CD4-positive, alpha-beta T cell treated with Interleukin-17A for 4 hours (primary cell): ENCODE data around the gene VWA8.

ENCODE experiments used
- DNase-seq: peaks from one replicate; pipeline ENCODE4 v3.0.0-alpha.2; 2020; ENCODE audit warnings: mixed read lengths

VWA8 gene

DNA sequence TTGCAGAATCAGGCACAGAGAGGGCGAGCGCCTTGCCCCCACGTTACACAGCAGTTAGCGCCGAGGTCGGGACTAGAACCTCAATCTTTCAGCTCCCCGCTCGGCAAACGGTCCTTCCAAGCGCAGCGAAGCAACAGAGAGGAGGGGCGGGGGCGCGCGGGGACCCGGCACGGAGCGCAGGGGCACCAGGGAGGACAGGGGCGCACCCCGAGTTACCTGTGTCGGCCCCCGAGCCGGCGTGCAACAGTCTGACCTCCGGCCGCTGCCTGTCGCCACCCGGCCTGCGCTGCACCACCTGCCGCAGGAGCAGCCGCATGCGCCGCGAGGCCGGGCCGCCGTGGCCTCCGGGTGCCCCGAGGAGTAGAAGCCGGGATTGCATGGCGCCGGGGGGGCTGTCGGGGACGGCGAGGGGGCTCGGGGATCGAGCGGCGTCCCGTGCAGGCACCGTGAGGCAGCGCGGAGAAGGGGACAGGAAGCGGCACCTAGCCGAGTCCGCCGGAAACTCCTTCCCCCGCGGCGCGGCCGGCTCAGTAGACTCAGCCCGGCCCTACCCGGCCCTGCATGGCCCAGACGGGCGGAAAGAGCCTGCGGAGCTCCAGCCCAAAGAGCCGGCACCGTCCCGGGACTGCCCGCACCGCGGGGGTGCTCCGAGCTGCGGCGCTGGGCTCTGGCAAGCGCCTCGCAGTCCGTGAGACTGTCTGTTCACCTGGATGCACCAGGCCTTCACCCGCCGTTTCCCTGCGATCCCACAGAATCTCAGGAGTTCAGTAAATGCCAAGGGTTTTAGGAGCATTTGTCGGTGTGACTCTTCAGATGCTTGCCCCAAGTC lies at the start of gene VWA8:
Gene VWA8, minus strand, starts transcription at position 473 of the 829 bp plus-strand sequence. Its CDS starts 94 bp downstream, at position 379.
- DNase-seq = peak; percentile 89

DNA sequence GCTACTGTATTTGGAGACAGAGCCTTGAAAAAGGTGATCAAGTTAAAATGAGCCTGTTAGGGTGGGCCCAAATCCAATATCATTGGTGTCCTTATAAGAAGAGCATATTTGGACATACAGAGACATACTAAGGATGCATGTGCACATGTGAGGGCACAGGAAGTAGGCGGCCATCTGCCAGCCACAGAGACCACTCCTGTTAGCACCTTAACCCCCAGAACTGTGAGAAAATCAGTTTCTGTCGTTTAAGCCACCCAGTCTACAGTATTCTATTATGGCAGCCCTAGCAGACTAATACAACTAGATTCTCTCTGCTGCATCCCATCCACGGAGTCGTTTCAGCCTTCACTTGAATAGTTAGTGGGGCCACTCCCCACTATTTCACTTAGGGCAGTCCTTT lies 48.1 kb upstream of the VWA8 start:
- no peak for DNase-seq

DNA sequence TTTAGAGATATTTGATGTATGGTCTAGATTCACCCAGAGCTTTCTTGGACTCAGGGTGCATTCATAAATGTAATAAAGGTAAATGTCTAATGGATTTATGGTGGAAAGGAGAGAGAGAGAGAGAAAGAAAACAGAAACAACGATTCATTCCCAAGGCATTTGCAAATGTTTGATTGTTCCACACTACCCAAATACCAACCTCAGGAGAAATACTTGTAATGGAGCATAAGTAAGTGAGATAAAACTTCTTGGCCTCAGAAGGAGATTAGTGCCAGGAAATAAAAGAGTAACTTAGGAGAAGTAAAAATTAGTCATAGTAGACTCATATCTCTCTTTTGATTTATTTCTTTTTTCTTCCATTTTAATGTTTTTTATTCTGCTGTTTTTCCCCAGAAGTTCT lies 46.9 kb upstream of the VWA8 start:
- DNase-seq = no peak

DNA sequence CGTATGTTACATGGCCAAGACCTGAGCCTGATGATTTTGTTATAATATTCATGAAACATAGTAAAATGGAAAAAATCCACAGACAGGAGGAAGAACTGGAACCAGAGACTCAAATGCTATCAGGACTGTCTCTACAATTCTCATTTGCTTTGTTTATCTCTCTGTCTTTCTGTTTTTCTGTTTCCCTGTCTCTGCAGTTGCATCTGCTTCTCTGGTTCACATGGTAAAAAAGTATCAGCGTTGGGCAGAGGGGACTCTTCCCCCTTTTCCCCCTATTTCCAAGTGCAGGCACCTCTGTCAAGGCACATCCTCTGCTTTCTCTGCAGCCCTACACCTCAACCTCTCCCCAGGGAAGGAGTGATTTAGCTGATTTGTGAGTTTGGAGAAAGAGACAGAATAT lies 41.2 kb upstream of the VWA8 start:
- DNase-seq = no peak

DNA sequence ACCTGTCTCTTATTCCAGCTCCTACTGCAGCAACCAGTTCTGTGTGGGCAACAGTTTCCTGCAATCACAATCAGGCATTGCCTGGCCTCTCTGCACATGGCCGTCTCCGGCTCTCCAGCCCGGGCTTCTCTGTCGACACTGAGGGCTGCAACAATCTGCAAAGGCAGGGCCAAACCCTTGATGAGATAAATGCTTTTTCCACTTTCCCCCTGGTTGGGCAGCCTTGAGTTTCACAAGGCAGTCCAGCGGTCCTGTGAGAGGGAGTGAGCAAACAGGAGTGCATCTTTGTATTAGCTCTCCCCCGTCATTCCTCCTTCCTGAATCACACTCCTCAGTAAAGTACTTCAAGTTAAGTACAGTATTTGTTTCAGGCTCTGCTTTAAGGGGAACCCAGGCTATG lies 40.7 kb upstream of the VWA8 start:
- DNase-seq = no peak

DNA sequence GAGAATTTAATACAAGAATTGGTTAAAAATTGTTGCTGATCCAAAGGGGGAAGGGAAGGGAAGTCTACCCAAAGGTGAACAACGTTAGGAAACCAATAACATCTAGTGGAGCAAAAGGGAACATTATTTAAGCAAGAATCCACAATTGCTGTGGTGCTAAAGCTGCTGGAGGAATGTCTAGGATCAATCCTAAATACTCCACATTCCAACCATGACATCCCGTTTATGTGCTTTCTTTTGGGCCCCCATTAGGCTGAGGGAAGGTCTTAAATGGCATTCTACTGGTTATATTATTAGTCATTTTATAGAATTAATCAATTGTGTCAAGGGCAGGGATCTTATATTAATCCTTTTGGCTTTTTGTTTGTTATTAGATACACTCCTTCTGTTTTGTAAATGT lies 39.9 kb upstream of the VWA8 start:
- no peak for DNase-seq

DNA sequence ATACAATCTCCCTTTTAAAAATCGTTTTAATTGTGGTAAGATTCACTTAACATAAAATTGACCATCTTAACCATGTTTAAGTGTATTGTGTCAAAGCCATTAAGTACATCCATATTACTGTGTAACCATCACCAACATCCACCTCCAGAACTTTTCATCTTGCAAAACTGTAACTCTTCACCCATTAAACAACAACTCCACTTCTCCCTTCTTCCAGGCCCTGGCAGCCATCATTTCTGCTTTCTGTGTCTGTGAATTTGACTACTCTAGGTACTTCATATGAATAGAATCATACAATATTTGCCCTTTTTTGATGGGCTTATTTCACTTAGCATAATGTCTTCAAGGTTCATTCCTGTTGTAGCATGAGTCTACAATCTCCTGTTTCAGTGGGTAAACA lies 36.5 kb upstream of the VWA8 start:
- DNase-seq = no peak

DNA sequence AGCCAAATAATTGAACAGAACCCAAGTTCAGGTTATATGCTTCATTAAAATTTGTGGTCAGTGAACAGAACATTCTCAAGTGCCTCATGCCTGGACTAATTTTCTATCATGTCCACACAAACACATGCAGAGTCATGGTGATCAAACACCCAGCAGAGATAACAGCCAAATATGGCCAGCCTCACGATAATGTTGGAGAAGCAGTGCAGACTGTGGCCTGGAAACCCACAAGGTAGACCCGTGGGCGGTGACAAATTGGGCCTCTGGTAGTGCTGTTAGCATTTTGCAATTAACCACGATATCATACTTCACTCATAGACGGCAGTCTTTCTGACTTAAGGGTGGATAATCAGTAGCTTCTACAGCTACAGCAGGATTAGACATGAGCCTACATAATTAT lies 35.0 kb upstream of the VWA8 start:
- DNase-seq = no peak

DNA sequence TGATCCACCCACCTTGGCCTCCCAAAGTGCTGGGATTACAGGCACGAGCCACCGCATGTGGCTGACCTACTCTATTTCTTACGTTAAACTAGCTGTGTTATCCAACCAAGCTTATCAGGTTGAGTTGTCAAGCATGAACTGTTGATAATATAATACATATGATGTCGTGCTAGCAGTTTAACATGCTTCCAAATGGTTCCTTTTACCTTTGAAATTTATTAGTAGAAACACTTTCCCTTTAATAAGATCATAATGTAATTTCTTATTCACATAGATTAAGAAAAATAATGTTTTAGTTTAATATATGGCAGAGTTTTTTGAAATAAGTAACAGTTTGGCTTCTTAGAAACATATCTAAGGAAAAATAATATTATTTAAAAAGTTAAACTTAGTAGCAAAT lies 34.4 kb upstream of the VWA8 start:
- DNase-seq = no peak

DNA sequence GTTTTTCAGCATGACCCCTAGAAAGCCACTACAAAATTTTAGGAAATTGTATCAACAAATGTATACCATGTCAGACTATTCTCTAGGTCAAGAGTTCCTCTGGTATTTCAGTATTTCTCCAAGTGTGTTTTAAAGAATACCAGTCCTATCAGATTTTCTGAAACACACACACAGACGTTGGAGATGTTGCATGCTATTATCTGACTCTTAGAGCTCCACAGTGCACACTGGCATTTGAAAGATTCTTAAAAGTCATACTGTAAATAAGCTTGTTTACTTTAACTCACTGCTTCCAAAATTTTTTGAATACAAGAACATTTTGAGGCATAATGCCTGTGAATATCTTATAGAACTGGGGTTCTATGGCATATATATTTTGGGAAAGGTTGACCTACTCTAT lies 33.8 kb upstream of the VWA8 start:
- no peak for DNase-seq

DNA sequence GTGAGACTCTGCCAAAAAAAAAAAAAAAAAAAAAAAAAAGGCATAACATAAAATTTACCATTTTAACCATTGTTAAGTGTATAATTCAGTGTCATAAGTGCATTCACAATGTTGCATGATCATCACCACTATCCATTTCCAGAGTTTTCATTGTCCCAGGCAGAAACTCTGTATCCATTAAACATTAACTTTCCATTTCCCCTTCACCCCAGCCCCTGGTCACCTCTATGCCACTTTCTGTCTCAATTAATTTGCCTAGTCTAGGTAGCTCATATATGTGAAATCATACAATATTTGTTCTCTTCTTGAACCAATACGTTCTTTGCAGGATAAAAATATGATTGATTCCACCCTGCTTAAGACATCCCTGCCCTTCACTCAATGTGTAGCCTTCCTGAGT lies 31.0 kb upstream of the VWA8 start:
- no peak for DNase-seq

DNA sequence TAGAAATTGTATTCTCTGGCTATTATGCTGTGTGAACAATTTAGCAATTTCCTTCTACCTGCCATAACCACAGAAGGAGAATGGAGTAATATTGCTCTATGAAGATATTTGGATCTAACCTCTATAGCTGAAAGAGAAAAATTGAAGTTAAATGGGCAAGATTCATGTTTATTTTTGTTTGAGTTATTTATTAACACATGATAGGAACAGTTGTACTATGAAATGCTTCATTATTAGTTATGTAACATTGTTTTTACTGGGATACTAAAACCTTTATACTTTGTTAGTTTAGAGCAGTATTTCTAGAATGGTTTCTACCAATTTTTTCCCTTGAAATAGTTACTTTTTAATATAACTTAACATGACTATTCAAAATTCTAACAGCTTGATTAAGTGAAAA lies 27.3 kb upstream of the VWA8 start:
- DNase-seq = no peak

DNA sequence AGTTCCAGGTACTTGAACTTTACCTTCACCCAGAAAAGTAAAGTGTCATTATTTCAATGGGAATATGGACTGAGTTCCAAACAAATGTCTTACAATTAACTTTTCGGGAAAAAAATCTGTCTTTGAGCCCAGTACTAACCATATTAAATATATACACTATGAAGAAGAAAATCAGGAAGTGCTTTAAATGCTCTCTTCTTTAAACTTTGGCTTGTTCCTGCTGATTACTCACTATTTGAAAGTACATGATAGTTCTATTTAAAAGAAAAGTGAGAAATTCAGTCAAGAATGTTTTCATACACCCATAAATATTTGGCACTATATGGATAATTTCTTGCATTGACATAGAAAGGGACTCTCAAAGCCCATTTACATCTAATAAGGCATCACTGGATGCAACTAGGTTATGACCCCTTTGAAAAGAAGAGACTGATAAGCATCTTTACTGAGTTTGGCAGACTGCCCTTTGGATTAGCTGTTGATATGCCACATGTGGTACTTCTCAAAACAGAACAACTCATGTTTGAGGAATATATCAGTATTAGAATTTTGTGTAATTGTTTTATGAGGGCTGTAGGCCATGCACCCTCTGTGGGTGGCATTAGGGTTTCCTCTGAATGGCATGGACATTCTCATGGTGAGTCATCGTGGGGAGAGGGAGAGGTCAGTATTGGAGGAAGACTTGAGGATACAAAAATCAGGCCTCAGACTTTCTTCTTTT lies 25.0 kb upstream of the VWA8 start:
- DNase-seq = no peak

DNA sequence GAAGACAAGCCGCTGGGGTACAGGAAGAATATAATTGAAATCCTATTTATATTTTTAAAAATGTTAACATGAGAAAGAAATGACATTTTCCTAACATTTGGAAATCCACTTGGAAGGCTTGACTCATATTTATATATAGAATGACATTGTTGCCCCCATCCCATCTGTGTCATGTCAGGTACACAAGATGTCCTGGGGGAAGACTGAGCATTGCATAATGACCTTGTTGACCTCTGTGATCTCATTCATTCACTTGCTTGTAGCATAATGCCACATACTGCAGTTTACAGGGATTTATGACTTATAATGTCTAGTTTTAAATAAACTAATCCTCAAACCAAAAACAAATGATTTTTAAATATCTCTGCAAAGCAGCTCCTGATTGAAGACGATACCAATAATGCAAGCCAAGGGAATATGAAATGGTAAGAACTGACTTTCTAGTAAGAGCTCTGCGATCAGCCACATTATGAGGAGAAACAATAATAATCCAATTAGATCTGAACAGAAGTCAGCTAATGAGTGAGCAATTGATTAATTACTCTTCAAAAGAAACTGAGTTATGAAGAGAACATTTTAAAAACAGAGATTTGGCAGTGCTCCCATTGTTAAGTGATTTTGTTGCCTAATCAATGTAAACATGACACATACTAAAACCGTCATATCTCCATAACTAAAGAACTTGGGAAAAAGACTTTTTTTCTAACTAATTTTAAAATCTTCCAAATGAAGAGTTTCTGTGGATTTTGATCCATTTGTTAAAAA lies 21.2 kb upstream of the VWA8 start:
- no peak for DNase-seq

DNA sequence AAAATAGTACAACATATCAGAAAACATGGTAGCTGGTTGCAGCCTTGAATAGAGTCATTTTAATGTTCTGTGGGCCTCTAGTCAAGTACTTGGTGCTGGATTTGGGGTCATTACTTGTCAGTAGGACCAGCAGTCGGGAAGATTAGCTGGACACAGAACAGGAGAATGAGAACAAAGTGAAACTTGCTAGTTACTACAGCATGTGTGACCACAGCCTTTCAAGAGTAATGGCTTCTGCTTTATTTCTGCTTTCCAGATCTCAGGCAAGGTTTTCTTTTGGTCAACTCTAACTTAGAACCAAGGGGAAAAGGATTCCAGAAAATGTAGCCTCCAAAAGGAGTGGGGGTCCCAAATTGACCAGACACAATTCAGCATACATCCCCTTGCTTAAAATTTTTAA lies 17.1 kb upstream of the VWA8 start:
- DNase-seq = no peak

DNA sequence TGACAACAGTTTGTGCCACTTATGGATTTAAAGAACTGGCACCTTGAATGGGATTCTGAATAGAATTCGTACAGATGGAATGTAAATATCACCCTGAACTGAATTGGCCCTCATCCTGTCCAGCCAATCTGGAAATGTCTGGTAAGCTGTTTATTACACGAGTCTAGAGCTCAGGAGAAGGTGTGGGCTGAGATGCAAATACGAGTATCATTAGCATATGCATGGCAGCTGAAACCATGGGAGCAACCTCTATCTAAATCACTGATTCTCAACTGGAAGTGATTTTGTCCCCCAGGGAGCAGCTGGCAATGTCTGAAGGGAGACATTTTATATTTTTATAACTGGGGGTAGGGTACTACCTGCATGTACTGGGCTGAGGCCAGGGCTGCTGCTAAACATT lies 15.6 kb upstream of the VWA8 start:
- no peak for DNase-seq

DNA sequence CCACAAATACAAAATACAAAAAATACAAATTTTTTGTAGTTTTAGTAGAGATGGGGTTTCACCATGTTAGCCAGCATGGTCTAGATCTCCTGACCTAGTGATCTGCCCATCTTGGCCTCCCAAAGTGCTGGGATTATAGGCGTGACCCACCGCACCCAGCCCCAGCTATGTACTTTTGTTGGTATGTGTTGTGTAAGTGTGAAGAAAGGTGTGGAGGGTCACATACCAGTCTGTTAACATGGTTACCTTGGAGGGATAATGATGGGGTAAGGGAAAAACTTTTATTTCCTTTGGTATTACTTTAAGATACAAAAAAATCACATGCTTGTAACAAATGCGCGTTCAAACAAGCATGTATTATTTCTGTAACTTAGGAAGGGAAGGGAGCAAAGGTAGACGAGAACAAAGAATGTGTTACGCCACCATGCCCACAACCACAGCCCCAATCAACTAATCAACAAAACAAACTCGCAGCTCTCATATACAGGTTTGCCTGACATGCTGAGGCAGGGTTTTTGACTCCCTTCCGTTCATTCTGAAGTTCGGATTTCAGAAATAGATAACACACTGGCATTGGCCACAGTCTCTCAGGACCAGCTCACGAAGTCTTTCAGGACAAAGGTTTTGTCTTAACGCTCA lies 13.5 kb upstream of the VWA8 start:
- DNase-seq = peak; percentile 7

DNA sequence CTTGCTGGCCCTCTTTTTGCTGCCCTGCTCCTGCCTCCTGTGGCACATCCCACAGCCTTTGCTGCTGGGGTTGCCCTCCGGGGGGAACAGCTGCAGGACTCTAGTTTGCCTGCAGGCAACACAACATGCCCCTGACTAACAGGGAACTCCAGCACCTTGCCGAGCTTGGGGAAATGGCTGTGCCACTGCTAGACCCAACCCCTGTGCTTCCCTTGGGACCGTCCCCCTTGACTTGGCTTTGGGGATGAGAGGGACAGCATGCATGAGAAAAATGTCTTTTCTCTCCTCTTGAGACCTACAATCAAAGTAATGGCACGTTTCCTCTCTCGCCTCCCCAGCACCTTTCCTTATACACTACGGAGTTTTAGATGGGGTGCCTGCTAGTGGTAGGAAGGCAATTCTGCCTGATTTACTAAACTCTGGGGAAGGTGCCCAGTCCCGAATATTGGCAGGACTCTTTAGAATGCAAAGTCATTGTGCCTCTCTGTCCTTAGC lies 12.4 kb upstream of the VWA8 start:
- DNase-seq = no peak

DNA sequence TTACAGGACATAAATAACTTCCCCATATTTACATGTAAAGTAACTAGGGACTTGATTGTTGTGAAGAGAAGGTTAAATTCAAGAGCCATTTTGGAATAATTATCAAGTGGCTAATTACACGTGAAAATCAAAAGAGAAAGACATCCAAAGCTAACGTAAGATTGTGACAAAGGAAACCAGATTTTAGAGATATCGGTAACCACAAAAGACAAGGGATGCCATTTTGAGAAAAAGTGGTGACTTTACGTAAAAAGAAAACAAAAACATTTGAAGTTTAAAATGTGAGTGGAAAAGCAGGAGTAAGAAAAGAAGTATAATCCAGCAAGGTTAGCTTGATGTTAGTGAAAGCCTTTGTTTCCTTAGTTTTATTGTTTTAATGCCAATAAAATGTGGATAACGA lies 10.9 kb upstream of the VWA8 start:
- no peak for DNase-seq

DNA sequence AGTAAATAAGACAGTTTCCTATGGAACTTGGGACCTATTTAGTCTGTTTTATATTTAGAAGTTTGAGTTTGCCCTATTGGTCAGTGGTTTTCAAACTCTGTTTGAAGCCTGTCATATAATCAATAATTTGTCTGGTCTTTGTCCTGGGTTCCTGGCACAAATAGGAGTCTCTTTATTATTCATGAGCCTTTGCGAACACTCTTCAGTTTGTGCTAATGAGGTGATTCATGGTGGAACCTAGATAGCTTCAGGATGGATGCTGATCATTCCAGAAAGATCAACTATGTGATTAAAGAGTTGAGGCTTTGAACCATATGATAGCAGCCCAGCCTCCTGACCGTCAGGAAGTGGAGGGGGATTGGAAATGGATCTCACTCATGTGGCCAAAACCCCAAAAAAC lies 10.0 kb upstream of the VWA8 start:
- no peak for DNase-seq

DNA sequence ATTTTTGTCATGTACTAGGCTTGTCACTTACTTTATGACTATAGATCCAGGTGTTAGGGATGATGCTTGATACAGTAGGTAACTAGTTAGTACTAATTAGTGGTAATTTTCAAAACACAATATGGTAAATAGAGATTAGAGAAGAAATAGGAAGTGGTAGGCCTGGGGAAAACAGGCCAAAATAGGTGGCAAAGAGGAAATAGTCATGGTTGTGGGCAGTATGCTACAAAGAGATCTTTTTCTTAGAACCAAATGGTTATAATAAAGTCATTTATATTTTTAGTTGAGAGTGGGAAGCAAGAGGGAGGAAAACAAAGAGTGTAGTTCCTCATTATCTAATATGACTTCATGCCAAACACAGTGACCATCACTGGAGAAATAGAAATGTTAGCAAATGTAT lies 9.1 kb upstream of the VWA8 start:
- no peak for DNase-seq

DNA sequence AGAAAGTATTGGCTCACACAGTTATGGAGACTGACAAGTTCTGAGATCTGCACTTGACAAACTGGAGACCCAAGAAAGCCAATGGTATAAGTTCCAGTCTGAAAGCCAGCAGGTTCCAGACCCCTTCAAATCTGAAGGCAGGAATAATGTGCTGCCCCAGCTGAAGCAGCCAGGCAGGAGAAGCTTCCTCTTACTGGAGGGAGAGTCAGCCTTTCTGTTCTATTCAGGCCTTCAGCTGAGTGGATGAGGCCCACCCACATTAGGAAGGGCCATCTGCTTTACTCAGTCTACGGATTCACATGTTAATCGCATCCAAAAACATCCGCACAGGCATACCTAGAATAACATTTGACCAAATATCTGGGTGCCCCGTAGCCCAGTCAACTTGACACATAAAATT lies 8.2 kb upstream of the VWA8 start:
- no peak for DNase-seq

DNA sequence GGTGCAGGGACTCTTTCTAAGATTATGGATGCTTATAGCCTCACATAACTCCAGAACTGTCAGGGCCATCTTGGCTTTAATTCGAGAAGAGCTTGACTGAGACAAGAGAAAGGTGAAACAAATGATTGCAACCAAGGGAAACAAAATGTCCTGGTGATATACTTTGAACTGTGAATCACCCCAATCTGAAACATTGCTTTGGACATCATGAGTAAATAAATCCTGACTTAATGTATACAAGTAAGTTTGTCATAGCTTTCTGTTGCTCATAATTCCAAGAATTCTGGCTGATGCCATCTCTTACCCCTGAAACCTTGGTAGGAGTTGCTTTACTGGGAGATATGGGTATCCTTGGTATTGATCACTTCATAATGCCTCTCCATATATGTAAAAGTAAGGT lies 5.8 kb upstream of the VWA8 start:
- no peak for DNase-seq
